ACC112 (cell line): Measurements from ENCODE around the gene PPP1R12B.
"Not testable (repeated sequence)": the region's sequence is repeated elsewhere in the genome, so short reads cannot be mapped to it uniquely, and the experiment has no call there.

Experiments used
- H2AFZ ChIP-seq: fragments of 200-600 bp; sonication (generic); one replicate; pipeline ENCODE4 v1.6.0; 2017; ENCODE audit warnings: antibody characterized with exemption, low read length; ENCODE audit not compliant: unreplicated experiment
- H3K27ac ChIP-seq: fragments of 200-600 bp; sonication (generic); 2 replicates; pipeline ENCODE4 v1.5.1; 2014; ENCODE audit warnings: low read depth, mild to moderate bottlenecking, antibody characterized with exemption, low read length, moderate library complexity
- H3K27me3 ChIP-seq: fragments of 200-600 bp; sonication (generic); 2 replicates; pipeline ENCODE4 v1.6.1; 2014; ENCODE audit warnings: mild to moderate bottlenecking, antibody characterized with exemption, low read length, moderate library complexity, mixed read lengths; ENCODE audit not compliant: insufficient read depth
- H3K36me3 ChIP-seq: fragments of 200-600 bp; sonication (generic); 2 replicates; pipeline ENCODE4 v1.6.1; 2016; ENCODE audit warnings: mild to moderate bottlenecking, antibody characterized with exemption, low read length, moderate library complexity, mixed read lengths; ENCODE audit not compliant: insufficient read depth
- H3K4me1 ChIP-seq: fragments of 200-600 bp; sonication (generic); one replicate; pipeline ENCODE4 v1.6.1; 2016; ENCODE audit warnings: low read length, mixed read lengths; ENCODE audit not compliant: insufficient read depth, unreplicated experiment, control insufficient read depth
- H3K4me3 ChIP-seq: fragments of 200-600 bp; sonication (generic); 2 replicates; pipeline ENCODE4 v1.5.1; 2014; ENCODE audit warnings: mild to moderate bottlenecking, low read depth, low read length
- H3K79me2 ChIP-seq: fragments of 200-600 bp; sonication (generic); one replicate; pipeline ENCODE4 v1.6.0; 2016; ENCODE audit warnings: low read length; ENCODE audit not compliant: control insufficient read depth, unreplicated experiment, insufficient read depth

The PPP1R12B gene

GRCh38 chr1:202406896-202407295 lies 58.4 kb downstream of the PPP1R12B start:
- H3K36me3 ChIP-seq, H3K27ac ChIP-seq, H3K4me3 ChIP-seq, H3K27me3 ChIP-seq, H3K4me1 ChIP-seq, H3K79me2 ChIP-seq, H2AFZ ChIP-seq: not testable (repeated sequence)

- not testable (repeated sequence) for H3K4me3 ChIP-seq, H3K79me2 ChIP-seq, H3K4me1 ChIP-seq, H3K27me3 ChIP-seq, H3K27ac ChIP-seq, H3K36me3 ChIP-seq, H2AFZ ChIP-seq
These were observed 58.9 kb downstream of the PPP1R12B start for GRCh38 chr1:202407378-202407777.

- H3K4me3 ChIP-seq, H3K4me1 ChIP-seq, H3K79me2 ChIP-seq: not testable (repeated sequence)
These were observed 61.8 kb downstream of the PPP1R12B start for GRCh38 chr1:202410251-202410650.

GRCh38 chr1:202410854-202411357 lies 62.4 kb downstream of the PPP1R12B start:
- Histone ChIP-seq H3K4me3 (peak overlapping the region; percentile 15; the same call in 1 of the 2 replicates), H3K27ac (peak overlapping the region; percentile 21; the same call in 1 of the 2 replicates)
- H3K36me3 ChIP-seq, H3K27me3 ChIP-seq, H3K79me2 ChIP-seq, H3K4me1 ChIP-seq, H2AFZ ChIP-seq: not testable (repeated sequence)

More at GRCh38 chr1:202410251-202410650, 61.8 kb downstream of the PPP1R12B start:
- not testable (repeated sequence) for H3K27me3 ChIP-seq, H3K27ac ChIP-seq, H2AFZ ChIP-seq, H3K36me3 ChIP-seq

- Histone ChIP-seq H3K27ac (peak overlapping the region; percentile 19; the same call in 1 of the 2 replicates), H2AFZ (no peak overlapping the region), H3K4me3 (no peak overlapping the region), H3K36me3 (no peaks in the 10 kb centered on the region), H3K27me3 (no peaks in the 10 kb centered on the region), H3K79me2 (no peaks in the 10 kb centered on the region), H3K4me1 (peaks cover 5% of the 10 kb centered on the region)
These were observed 62.9 kb downstream of the PPP1R12B start for GRCh38 chr1:202411422-202411821.

GRCh38 chr1:202412421-202412820 lies 63.9 kb downstream of the PPP1R12B start:
- H3K4me1 ChIP-seq, H3K27me3 ChIP-seq, H3K36me3 ChIP-seq, H3K4me3 ChIP-seq, H3K27ac ChIP-seq, H2AFZ ChIP-seq, H3K79me2 ChIP-seq: not testable (repeated sequence)

- peaks cover 2% of the 10 kb centered on the region for H3K4me1 ChIP-seq
- H3K79me2 ChIP-seq = no peaks in the 10 kb centered on the region
- H3K27me3 ChIP-seq = no peaks in the 10 kb centered on the region
- H3K36me3 ChIP-seq = no peaks in the 10 kb centered on the region
- H3K4me3 ChIP-seq = no peak overlapping the region
- H3K27ac ChIP-seq = no peak overlapping the region
- no peak overlapping the region for H2AFZ ChIP-seq
These were observed 68.1 kb downstream of the PPP1R12B start for GRCh38 chr1:202416641-202417040.

GRCh38 chr1:202417141-202417540 lies 68.6 kb downstream of the PPP1R12B start:
- not testable (repeated sequence) for H2AFZ ChIP-seq, H3K79me2 ChIP-seq, H3K4me3 ChIP-seq, H3K36me3 ChIP-seq, H3K27ac ChIP-seq, H3K4me1 ChIP-seq, H3K27me3 ChIP-seq

GRCh38 chr1:202417762-202418201 lies 69.3 kb downstream of the PPP1R12B start:
- not testable (repeated sequence) for H3K4me1 ChIP-seq, H3K27ac ChIP-seq, H2AFZ ChIP-seq, H3K79me2 ChIP-seq, H3K27me3 ChIP-seq, H3K36me3 ChIP-seq, H3K4me3 ChIP-seq

GRCh38 chr1:202419731-202420130 lies 71.2 kb downstream of the PPP1R12B start:
- H3K36me3 ChIP-seq, H2AFZ ChIP-seq, H3K79me2 ChIP-seq, H3K4me3 ChIP-seq, H3K4me1 ChIP-seq, H3K27me3 ChIP-seq, H3K27ac ChIP-seq: not testable (repeated sequence)

- not testable (repeated sequence) for H2AFZ ChIP-seq, H3K4me1 ChIP-seq
These were observed 72.1 kb downstream of the PPP1R12B start for GRCh38 chr1:202420422-202421094.

More at GRCh38 chr1:202420422-202421094, 72.1 kb downstream of the PPP1R12B start:
- H3K36me3 ChIP-seq, H3K4me3 ChIP-seq, H3K27me3 ChIP-seq, H3K79me2 ChIP-seq, H3K27ac ChIP-seq: not testable (repeated sequence)
